Aorta (tissue), 5 donors: ENCODE results near the gene SFXN1. TPM values are rescaled to one million over a fixed set of nuclear protein-coding genes. Genes with fewer than 3 reads are reported as not detected.
"Not testable (repeated sequence)": the region's sequence is repeated elsewhere in the genome, so short reads cannot be mapped to it uniquely, and the experiment has no call there.

Experiments
- ATAC-seq: fragments of 200-7000 bp; cut with Tn5 transposase; one replicate; pipeline ENCODE4 v1.9.1; 2022; ENCODE audit warnings: moderate library complexity; ENCODE audit not compliant: low FRiP score
- DNase-seq, 2 donors: peaks; one replicate each; pipeline ENCODE4 v3.0.0-alpha.2; 2020
- H3K27ac ChIP-seq, 2 donors: one replicate each; pipeline ENCODE4 v1.5.1; 2013; ENCODE audit warnings: low read length in 2 of 2, mild to moderate bottlenecking in 2 of 2, moderate library complexity in 2 of 2, control low read depth in 1 of 2, inconsistent platforms in 1 of 2, low read depth in 1 of 2
- H3K27me3 ChIP-seq, 2 donors: one replicate each; pipeline ENCODE4 v1.6.1; 2013; ENCODE audit warnings: control low read depth in 1 of 2, low read length in 1 of 2, mild to moderate bottlenecking in 1 of 2, moderate library complexity in 1 of 2; ENCODE audit not compliant: insufficient read depth in 2 of 2, control insufficient read depth in 1 of 2
- H3K36me3 ChIP-seq, 2 donors: one replicate each; pipeline ENCODE4 v1.6.1; 2013; ENCODE audit warnings: control low read depth in 1 of 2, low read length in 1 of 2, mild to moderate bottlenecking in 1 of 2; ENCODE audit not compliant: insufficient read depth in 2 of 2, control insufficient read depth in 1 of 2
- H3K4me1 ChIP-seq, 2 donors: one replicate each; pipeline ENCODE4 v1.6.1; 2013; ENCODE audit warnings: low read length in 2 of 2, control low read depth in 1 of 2, mild to moderate bottlenecking in 1 of 2, moderate library complexity in 1 of 2; ENCODE audit not compliant: insufficient read depth in 2 of 2, control insufficient read depth in 1 of 2
- H3K4me3 ChIP-seq, 2 donors: one replicate each; pipeline ENCODE4 v1.5.1; 2013; ENCODE audit warnings: low read length in 2 of 2, control low read depth in 1 of 2, mild to moderate bottlenecking in 1 of 2
- H3K9me3 ChIP-seq: one replicate; pipeline ENCODE4 v1.6.1; 2013; ENCODE audit warnings: mild to moderate bottlenecking, low read length; ENCODE audit not compliant: control insufficient read depth
- WGBS, 2 donors: extraction: QIAGEN DNeasy Blood & Tissue Kit; methylation state at CpG; one replicate each; pipeline ENCODE4 v1.1.7; 2013; 5-methylcytosine and 5-hydroxymethylcytosine counted together
- intact Hi-C, 2 donors: fragments of 100-400 bp; cut with DNase I; formaldehyde crosslinking; loops; one replicate each; pipeline versions ENCODE4 v1.14.2 to v1.15.0; 2022
- polyA plus RNA-seq, 2 donors: library from polyadenylated mRNA; stranded (reverse); fragments of 200-250 nt; gene quantifications; one replicate each; pipeline ENCODE4 v1.2.3, GENCODE V29; 2013
- total RNA-seq, 2 donors: library from RNA; stranded (reverse); fragmentation: NEBNext Ultra II Directional; extraction: Animal tissue kit (Norgen Biotek cat#: 25700); gene quantifications; one replicate each; pipeline ENCODE4 v1.2.1, GENCODE V29; 2021
- donor health status: healthy with polysubstance abuse.
- donor health status: Bipolar disorder and iron deficiency.
- donor health status: DM: no; HTN: no; CAD: no.
- donor health status: DM: no; HTN: no; CAD: no.
- donor health status: DM: yes; HTN: yes; CAD: no.

Gene SFXN1
- total and polyA plus RNA-seq, 4 donors = 8.2 to 28.3 (median 24.6) TPM

GRCh38 chr5:175535331-175535730, 57.0 kb downstream of the SFXN1 start:
- not testable (repeated sequence) for ATAC-seq, H3K27ac ChIP-seq, H3K9me3 ChIP-seq, H3K27me3 ChIP-seq, DNase-seq, H3K36me3 ChIP-seq, H3K4me3 ChIP-seq, H3K4me1 ChIP-seq
- WGBS, 2 donors = 84 to 87% methylated on average over 3 of the region's 3 CpGs
- intact Hi-C loops = loop anchor here in 1 of 2 donors (2.0 kb wide), 1 partner anchor 183 kb away; no protein-coding TSS in a partner anchor

- intact Hi-C loops = loop anchor here in 1 of 2 donors (2.0 kb wide), 1 partner anchor 183 kb away; no protein-coding TSS in a partner anchor
- H3K4me3 ChIP-seq = no peak overlapping the region
- no peak overlapping the region for H3K27ac ChIP-seq
- no peaks in the 10 kb centered on the region for H3K4me1 ChIP-seq
- H3K27me3 ChIP-seq = no peaks in the 10 kb centered on the region
- no peak for DNase-seq
- ATAC-seq = no peak
- no peaks in the 10 kb centered on the region for H3K9me3 ChIP-seq
- H3K36me3 ChIP-seq = no peaks in the 10 kb centered on the region
- WGBS, 2 donors = 83 to 90% methylated on average over 3 of the region's 3 CpGs
Observed at GRCh38 chr5:175535796-175536195, 57.4 kb downstream of the SFXN1 start.

DNA sequence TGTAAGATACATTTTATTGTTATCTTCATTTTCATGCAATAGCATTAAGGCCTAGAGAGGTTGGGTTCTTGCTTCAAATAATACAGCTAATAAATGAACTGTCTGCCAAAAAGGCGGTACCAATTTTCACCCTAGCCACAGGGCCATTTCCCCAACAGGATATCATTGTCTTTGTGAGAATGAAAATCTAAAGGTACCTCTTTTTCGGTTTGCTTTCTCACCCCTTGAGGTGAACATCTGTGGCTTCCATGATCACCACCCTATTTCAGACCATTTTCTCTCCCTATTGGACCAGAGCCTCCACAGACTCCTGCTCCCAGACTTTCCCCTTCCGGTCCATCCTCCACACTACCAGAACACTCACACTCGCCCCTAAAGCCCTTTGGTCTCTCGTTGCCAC, 60.2 kb downstream of the SFXN1 start:
- intact Hi-C loops = no loop called here

DNA sequence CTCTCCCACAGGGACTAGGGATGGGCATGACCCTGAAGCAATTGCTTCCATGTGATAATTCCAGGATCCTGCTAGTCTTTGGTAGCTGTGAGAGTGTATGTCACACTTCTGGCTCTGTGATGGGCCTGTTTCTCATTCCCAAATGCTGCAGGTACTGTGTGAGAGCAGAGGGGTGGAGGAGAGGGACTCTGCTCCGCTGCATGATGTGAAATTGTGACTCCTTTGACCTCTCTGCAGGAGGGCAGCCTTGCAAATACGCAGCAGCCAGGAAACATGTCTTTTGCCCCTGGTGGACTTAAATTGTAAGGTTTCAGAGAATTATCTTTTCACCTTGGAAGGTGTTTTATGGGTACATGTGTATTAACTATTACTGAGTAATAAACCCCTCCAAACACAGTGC, 61.6 kb downstream of the SFXN1 start:
- H3K4me1 ChIP-seq = no peaks in the 10 kb centered on the region
- no peaks in the 10 kb centered on the region for H3K9me3 ChIP-seq
- intact Hi-C loops = no loop called here
- no peaks in the 10 kb centered on the region for H3K36me3 ChIP-seq
- 94 to 96% methylated on average over 2 of the region's 2 CpGs for WGBS, 2 donors
- H3K27me3 ChIP-seq = no peaks in the 10 kb centered on the region
- ATAC-seq (no peak), DNase-seq (no peak)
- H3K27ac ChIP-seq = no peak overlapping the region
- no peak overlapping the region for H3K4me3 ChIP-seq

More for the DNA sequence above, 60.2 kb downstream of the SFXN1 start:
- H3K36me3 ChIP-seq = no peaks in the 10 kb centered on the region
- no peak overlapping the region for H3K27ac ChIP-seq
- H3K27me3 ChIP-seq = no peaks in the 10 kb centered on the region
- H3K4me1 ChIP-seq = no peaks in the 10 kb centered on the region
- ATAC-seq (no peak), DNase-seq (no peak)
- 91 to 93% methylated on average over 5 of the region's 5 CpGs for WGBS, 2 donors
- H3K9me3 ChIP-seq = no peaks in the 10 kb centered on the region
- H3K4me3 ChIP-seq = no peak overlapping the region

GRCh38 chr5:175541264-175541663, 62.9 kb downstream of the SFXN1 start:
- Histone ChIP-seq H3K27ac (no peak overlapping the region), H3K4me1 (no peaks in the 10 kb centered on the region), H3K9me3 (no peaks in the 10 kb centered on the region), H3K27me3 (no peaks in the 10 kb centered on the region), H3K4me3 (no peak overlapping the region), H3K36me3 (no peaks in the 10 kb centered on the region)
- DNase-seq (no peak), ATAC-seq (no peak)
- WGBS, 2 donors = 64 to 71% methylated on average over 4 of the region's 4 CpGs
- intact Hi-C loops = no loop called here

DNA sequence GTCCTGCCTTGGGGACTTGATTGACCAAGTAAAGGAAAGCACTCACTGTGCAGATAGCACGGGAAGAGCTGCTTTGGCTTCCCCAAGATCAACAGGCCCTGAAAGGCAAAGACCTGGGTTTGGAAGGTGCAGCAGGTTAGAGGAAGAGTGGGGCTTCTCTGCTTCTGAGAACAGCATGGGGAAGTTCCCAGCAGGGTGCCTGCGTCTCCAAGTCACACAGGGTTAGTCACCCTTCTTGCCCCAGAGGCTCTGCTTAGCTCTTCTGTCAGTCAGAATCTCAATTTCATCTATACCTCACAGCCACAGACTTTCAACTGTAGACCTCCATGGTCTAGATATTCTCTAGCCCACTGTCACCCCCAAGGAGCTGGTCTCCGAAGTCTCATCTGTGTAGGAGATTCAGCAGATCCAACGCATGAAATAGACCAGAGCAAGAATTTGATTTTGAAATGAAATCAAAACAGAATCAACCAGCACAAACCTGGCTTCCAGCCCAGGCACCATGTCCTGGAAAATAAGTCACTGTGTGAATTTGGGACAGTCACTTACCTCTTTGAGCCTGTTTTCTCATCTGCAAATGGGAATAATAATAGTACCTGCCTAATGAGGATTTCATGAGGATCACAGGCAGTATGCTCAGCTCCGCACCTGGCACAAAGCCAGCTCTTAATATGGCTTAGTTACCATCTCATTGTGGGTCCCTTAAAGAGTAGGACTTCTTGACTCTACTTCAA, 64.0 kb downstream of the SFXN1 start:
- Histone ChIP-seq H3K27ac (no peak overlapping the region), H3K36me3 (no peaks in the 10 kb centered on the region), H3K27me3 (no peaks in the 10 kb centered on the region), H3K4me3 (no peak overlapping the region), H3K4me1 (no peaks in the 10 kb centered on the region), H3K9me3 (no peaks in the 10 kb centered on the region)
- WGBS, 2 donors = 36 to 44% methylated on average over 5 of the region's 5 CpGs
- ATAC-seq (no peak), DNase-seq (no peak)
- intact Hi-C loops = no loop called here

- Histone ChIP-seq H3K27me3 (no peaks in the 10 kb centered on the region), H3K9me3 (no peaks in the 10 kb centered on the region), H3K4me1 (no peaks in the 10 kb centered on the region), H3K27ac (no peak overlapping the region), H3K36me3 (no peaks in the 10 kb centered on the region), H3K4me3 (no peak overlapping the region)
- DNase-seq = no peak
- intact Hi-C loops = no loop called here
- ATAC-seq = no peak
- 92% methylated on average over 1 of the region's 1 CpG for WGBS, 2 donors
Observed at GRCh38 chr5:175542966-175543235, 64.5 kb downstream of the SFXN1 start.

DNA sequence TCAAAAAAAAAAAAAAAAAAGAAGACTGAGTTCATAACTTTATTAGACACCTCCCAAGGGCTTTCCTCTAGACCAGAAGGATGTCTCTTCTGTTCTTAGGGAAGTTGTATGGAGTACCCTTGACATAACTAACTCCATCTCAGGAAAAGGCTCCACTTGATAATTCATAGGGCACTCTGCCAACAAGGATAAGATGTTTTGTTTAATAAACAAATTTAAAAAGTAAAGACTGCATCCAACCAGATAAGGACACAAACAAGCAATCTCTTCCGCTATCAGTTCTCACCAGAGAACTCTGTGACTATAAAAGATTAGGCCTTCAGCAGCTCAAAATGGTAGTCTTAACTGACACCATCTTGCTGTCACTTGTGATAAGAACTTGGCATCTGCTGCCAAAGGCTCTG, 65.8 kb downstream of the SFXN1 start:
- 95% methylated on average over 1 of the region's 1 CpG for WGBS, 2 donors
- no peak for ATAC-seq
- Histone ChIP-seq H3K4me3 (no peak overlapping the region), H3K4me1 (no peaks in the 10 kb centered on the region), H3K9me3 (no peaks in the 10 kb centered on the region), H3K27ac (no peak overlapping the region), H3K27me3 (no peaks in the 10 kb centered on the region), H3K36me3 (no peaks in the 10 kb centered on the region)
- intact Hi-C loops = no loop called here
- DNase-seq = no peak

DNA sequence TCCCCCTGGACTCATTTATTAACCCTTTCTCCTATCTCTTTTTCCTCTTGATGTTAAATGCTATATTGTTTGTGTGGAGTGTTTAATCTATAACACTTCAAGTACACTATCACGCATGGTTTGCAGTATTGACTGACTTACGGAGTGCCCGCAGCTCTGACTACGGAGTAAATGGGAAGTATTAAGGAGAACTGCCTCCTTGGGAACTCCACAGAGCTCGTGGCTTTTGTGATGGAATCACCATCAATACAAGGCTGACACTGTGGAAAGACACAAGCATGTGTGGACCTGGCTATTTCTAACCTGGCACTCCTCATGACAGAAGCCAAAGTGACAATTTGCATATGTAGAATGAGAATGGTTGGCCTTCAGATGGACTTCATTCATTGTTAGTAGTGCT, 66.2 kb downstream of the SFXN1 start:
- Histone ChIP-seq H3K4me3 (no peak overlapping the region), H3K36me3 (no peaks in the 10 kb centered on the region), H3K27me3 (no peaks in the 10 kb centered on the region), H3K27ac (no peak overlapping the region), H3K9me3 (no peaks in the 10 kb centered on the region), H3K4me1 (no peaks in the 10 kb centered on the region)
- DNase-seq = no peak
- no peak for ATAC-seq
- 98% methylated on average over 5 of the region's 5 CpGs for WGBS, 2 donors
- intact Hi-C loops = no loop called here
